ENCODE measurements around the gene FBXO34. TPM values are rescaled to one million over a fixed set of nuclear protein-coding genes. Genes with fewer than 3 reads are reported as not detected.

The FBXO34 gene
- total RNA-seq, 1 donor from 2014 or later: 29.5 TPM

DNA sequence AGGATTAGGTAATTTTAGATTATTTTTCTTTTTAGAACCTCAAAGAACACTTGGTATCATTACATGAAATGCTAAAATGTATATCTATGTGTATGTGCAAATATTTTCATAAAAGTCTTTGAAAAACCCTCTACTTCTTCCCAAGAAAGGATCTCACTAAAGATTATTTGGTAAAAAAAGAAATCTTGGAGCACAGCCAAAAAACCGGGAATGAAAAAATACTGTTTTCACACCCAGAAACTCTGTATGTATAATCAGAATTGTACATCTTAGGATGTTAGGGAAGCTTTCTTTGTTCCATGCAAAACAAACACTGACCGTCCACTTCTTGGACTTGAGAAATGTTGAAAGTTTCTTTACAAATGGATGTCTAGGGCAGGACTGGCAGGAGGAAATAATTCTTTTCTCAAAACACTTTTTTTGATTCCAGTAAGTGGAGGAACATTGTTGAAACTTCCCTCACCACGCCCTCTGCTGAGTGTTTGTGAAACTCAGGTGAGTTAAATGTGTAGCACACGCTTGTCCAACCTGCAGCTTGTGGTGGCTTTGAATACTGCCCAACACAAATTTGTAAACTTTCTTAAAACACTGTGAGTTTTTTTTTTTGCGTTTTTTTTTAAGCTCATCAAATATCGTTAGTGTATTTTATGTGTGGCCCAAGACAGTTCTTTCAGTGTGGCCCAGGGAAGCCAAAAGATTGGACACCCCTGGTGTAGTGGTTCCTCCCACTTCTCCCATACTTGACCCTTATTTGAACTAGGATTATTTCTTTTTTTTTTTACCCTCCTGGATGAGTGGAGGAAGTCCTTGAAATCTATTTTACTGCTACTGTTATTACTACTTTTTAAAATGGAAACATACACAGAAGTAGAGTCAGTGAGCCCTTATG is 26.6 kb downstream of the FBXO34 start:
- no peak for FAIRE-seq
- no peaks in the 10 kb centered on the region for H3K27me3 ChIP-seq (ENCODE audit: control insufficient read depth, insufficient read depth, low read length)
- TF ChIP-seq, protein P1, sequence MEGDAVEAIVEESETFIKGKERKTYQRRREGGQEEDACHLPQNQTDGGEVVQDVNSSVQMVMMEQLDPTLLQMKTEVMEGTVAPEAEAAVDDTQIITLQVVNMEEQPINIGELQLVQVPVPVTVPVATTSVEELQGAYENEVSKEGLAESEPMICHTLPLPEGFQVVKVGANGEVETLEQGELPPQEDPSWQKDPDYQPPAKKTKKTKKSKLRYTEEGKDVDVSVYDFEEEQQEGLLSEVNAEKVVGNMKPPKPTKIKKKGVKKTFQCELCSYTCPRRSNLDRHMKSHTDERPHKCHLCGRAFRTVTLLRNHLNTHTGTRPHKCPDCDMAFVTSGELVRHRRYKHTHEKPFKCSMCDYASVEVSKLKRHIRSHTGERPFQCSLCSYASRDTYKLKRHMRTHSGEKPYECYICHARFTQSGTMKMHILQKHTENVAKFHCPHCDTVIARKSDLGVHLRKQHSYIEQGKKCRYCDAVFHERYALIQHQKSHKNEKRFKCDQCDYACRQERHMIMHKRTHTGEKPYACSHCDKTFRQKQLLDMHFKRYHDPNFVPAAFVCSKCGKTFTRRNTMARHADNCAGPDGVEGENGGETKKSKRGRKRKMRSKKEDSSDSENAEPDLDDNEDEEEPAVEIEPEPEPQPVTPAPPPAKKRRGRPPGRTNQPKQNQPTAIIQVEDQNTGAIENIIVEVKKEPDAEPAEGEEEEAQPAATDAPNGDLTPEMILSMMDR (IDR thresholded peaks at IDR 0.05; ENCODE audit: insufficient read depth, low read length, severe bottlenecking): peak; percentile 43
- DNase-seq (ENCODE audit: low read depth): peak; percentile 82
- peak overlapping the region; percentile 21 for H3K4me3 ChIP-seq (ENCODE audit: low read depth, low read length)
- no peaks in the 10 kb centered on the region for H3K36me3 ChIP-seq (ENCODE audit: control insufficient read depth, insufficient read depth, low read length)

DNA sequence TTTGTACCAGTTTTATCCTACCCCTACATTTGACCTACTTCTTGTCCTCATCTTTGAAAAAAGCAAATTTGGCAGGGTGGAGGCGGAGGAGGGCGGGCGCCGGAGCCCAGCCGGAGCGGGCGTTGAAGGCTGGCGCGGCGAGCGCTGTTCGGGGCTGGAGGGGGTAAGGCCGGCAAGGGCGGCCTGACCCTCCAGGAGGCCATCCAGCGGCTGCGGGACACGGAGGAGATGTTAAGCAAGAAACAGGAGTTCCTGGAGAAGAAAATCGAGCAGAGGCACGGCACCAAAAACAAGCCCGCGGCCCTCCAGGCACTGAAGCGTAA is 27.2 kb downstream of the FBXO34 start:
- no peak for FAIRE-seq
- Histone ChIP-seq H3K4me3 (ENCODE audit: low read depth, low read length) (no peak overlapping the region), H3K27me3 (ENCODE audit: control insufficient read depth, insufficient read depth, low read length) (no peaks in the 10 kb centered on the region), H3K36me3 (ENCODE audit: control insufficient read depth, insufficient read depth, low read length) (no peaks in the 10 kb centered on the region)
- TF ChIP-seq, protein P1 (IDR thresholded peaks at IDR 0.05; ENCODE audit: insufficient read depth, low read length, severe bottlenecking): no peak
- DNase-seq (ENCODE audit: low read depth): no peak

GRCh38 chr14:55301437-55302121 is 30.4 kb downstream of the FBXO34 start:
- DNase-seq (ENCODE audit: low read depth) (peak; percentile 80), FAIRE-seq (peak; percentile 75)

DNA sequence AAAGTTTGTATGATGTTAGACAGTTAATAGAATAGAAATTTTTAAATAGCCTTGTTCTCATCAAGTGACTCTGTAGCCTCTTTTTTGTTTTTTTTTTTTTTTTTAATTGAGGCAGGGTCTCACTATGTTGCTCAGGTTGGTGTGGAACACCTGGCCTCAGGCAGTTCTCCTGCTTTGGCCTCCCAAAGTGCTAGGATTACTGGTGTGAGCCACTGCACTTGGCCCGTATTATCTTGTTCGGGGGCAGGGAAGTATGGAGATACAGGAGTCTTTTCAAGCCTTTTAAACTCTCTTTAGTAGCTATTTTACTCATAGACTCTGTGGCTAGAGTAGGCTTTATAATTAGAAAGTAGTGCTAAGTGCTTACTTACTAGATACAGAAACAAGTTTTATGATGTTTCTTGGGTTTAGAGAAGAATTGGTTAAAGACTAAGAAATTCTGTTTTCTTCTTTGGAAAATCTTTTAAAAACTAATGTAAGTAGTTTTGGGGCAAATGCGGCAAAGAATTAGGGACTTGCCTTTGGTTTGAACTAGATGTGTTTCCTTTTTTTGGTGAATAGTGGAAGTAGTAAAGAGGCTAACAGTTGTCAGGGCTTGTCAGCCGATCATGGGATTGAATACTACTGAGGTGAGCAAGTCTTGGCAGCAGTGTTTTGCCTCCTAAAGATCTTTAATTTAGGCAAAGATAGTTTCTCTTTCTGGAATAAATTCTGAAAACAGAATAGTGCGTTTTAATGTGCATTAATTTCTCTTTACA is 31.3 kb downstream of the FBXO34 start:
- no peak overlapping the region for H3K4me3 ChIP-seq (ENCODE audit: low read depth, low read length)
- DNase-seq (ENCODE audit: low read depth): peak; percentile 46

More at GRCh38 chr14:55301437-55302121, 30.4 kb downstream of the FBXO34 start:
- H3K4me3 ChIP-seq (ENCODE audit: low read depth, low read length): no peak overlapping the region
- H3K27me3 ChIP-seq (ENCODE audit: control insufficient read depth, insufficient read depth, low read length): no peaks in the 10 kb centered on the region
- TF ChIP-seq, protein P1 (IDR thresholded peaks at IDR 0.05; ENCODE audit: insufficient read depth, low read length, severe bottlenecking): no peak
- no peaks in the 10 kb centered on the region for H3K36me3 ChIP-seq (ENCODE audit: control insufficient read depth, insufficient read depth, low read length)

DNA sequence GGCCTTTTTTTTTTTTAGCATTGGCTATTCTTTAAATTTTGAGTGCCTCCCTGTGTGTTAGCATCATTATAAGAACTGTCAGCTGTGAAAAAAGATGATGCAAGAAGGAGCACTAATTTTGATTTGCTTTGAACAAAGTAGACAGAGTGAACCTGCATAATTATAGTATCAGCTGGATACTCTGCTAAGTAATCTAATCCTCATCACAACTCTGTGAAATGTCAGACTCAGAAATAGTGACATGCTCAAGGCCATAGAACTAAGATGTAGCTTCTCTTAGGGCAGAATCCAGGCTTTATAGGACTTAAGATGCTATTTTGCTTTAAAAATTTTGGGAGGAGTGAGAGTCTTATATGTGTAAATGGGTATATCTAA is 31.9 kb downstream of the FBXO34 start:
- DNase-seq (ENCODE audit: low read depth): peak; percentile 10
- FAIRE-seq: no peak
- Histone ChIP-seq H3K27me3 (ENCODE audit: control insufficient read depth, insufficient read depth, low read length) (no peaks in the 10 kb centered on the region), H3K4me3 (ENCODE audit: low read depth, low read length) (no peak overlapping the region), H3K36me3 (ENCODE audit: control insufficient read depth, insufficient read depth, low read length) (no peaks in the 10 kb centered on the region)
- TF ChIP-seq, protein P1 (IDR thresholded peaks at IDR 0.05; ENCODE audit: insufficient read depth, low read length, severe bottlenecking): no peak

More for the DNA sequence above, 31.3 kb downstream of the FBXO34 start:
- Histone ChIP-seq H3K36me3 (ENCODE audit: control insufficient read depth, insufficient read depth, low read length) (no peaks in the 10 kb centered on the region), H3K27me3 (ENCODE audit: control insufficient read depth, insufficient read depth, low read length) (no peaks in the 10 kb centered on the region)
- TF ChIP-seq, protein P1 (IDR thresholded peaks at IDR 0.05; ENCODE audit: insufficient read depth, low read length, severe bottlenecking): no peak
- FAIRE-seq: no peak
